OCI-M2 (cell line): ENCODE results near the gene LMAN2L.
A peak's percentile ranks its signal among the peaks of the same experiment; 100 is the strongest.

Experiments
- DNase-seq: peaks from one replicate; lab custom pipeline; 2025; ENCODE audit not compliant: unreplicated experiment; lab: John Stamatoyannopoulos, UW

Gene LMAN2L

GRCh38 chr2:96739633-96740428, at the start of gene LMAN2L:
LMAN2L (minus strand) TSS chr2:96740064; CDS start chr2:96740040, 24 bp downstream.
- DNase-seq = peak; percentile 67

GRCh38 chr2:96789245-96789617, 49.4 kb upstream of the LMAN2L start:
- no peak for DNase-seq

GRCh38 chr2:96788442-96789244, 48.8 kb upstream of the LMAN2L start:
- DNase-seq = no peak

- no peak for DNase-seq
Observed at GRCh38 chr2:96787411-96787810, 47.5 kb upstream of the LMAN2L start.

GRCh38 chr2:96783388-96783787, 43.5 kb upstream of the LMAN2L start:
- DNase-seq = no peak

- DNase-seq = no peak
Observed at GRCh38 chr2:96775160-96775559, 35.3 kb upstream of the LMAN2L start.

GRCh38 chr2:96773922-96774321, 34.1 kb upstream of the LMAN2L start:
- no peak for DNase-seq

- no peak for DNase-seq
Observed at GRCh38 chr2:96772903-96773671, 33.2 kb upstream of the LMAN2L start.

- no peak for DNase-seq
Observed at GRCh38 chr2:96771796-96772618, 32.1 kb upstream of the LMAN2L start.

GRCh38 chr2:96770442-96771202, 30.8 kb upstream of the LMAN2L start:
- DNase-seq = no peak

GRCh38 chr2:96769814-96770213, 29.9 kb upstream of the LMAN2L start:
- no peak for DNase-seq

- DNase-seq = no peak
Observed at GRCh38 chr2:96768083-96768561, 28.3 kb upstream of the LMAN2L start.

- DNase-seq = no peak
Observed at GRCh38 chr2:96767135-96767871, 27.4 kb upstream of the LMAN2L start.

GRCh38 chr2:96764253-96764637, 24.4 kb upstream of the LMAN2L start:
- peak; percentile 67 for DNase-seq

- DNase-seq = peak; percentile 67
Observed at GRCh38 chr2:96763511-96764252, 23.8 kb upstream of the LMAN2L start.

- DNase-seq = no peak
Observed at GRCh38 chr2:96762529-96763311, 22.9 kb upstream of the LMAN2L start.

GRCh38 chr2:96760986-96761832, 21.3 kb upstream of the LMAN2L start:
- no peak for DNase-seq
